HG03432 (cell line): ENCODE results near the gene FBXW5.

Source experiments
- ATAC-seq: cut with Tn5 transposase; IDR thresholded peaks from one replicate; pipeline ENCODE4 v1.9.1; 2021; ENCODE audit warnings: mild to moderate bottlenecking, moderate library complexity; ENCODE audit not compliant: unreplicated experiment

The FBXW5 gene

DNA sequence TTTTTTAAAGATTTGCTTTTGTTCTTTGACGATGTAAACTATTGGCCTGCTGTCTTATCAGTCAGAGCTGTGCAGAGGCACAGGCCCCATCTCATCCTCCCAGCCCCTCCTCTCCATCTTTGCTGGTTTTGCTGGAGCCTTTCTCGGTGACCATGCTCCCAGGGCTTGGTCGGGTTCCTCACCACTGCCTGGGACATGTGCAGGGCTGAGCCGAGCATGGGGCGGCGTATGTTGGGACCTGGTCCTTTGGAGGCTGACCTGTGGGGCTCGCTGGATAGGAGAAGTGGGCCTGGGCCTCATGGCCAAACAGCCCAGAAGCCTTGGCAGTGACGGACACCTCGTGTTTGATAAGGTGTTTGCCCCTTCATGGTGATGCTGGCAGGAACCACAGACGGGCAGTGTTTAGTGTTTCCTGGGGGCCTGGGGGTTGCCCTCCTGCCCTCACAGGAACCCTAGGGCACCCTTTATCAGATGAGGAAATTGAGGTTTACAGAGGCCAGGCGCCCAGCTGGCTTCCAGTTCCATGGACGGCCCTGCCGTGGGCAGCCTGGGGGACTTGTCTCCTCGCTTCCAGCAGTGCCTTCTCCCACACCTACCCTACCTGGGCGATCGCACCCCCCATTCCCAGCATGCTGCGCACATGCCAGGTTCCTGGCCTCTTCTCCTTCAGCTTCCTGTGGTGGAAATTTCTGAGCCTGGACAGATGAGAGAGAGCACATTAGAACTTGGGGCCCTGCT is 30.7 kb downstream of the FBXW5 start:
- ATAC-seq = no peak

DNA sequence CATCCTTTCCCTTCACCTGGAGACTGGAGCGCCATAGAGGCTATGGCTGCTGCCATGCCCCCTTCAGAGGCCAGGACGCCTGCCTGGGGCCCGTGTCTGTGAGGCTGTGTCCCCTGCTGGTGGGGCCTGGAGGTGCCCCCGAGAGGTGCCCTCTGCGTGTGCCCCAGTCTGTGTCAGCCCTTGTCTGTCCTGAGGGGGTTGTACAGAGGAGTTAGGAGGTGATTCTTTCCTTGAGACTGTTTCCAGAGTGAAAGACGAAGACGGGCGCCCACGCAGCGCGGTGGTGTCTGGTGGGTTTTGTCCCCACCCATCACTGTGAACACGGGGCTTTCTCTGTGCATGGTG is 33.7 kb downstream of the FBXW5 start:
- no peak for ATAC-seq

DNA sequence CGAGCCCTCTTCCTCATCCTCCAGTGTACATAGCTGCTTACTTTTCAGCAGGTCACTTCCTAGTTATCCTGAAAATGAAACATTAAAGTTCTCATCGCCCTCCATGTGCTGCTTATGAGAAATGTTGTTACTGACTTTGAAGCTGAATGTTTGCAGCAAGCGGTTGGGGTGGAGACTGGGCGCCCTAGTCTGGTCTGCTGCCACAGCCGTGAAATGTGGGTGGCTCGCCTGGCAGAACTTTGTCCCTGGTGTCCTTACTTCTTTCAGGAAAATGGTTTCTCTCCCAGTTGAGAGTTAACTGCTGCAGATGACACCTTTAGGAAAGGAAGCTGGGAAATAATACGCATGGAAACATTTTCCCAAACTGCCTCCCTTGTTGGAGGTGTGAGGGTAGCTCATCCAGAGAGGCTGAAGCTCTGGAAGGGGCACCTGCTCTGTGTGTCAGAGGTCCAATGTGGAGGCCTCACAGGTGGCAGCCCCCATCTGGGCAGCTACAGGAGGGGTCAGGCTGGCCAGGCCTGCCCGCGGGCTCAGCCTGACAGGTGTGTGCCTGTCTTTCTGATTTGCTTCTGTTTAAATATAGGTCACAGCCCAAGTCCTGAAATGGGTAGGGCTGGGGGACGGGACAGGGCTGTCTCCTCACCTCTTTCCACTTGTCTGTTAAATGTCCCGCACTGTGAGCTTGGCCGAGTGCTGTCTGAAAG is 34.2 kb downstream of the FBXW5 start:
- ATAC-seq = no peak

DNA sequence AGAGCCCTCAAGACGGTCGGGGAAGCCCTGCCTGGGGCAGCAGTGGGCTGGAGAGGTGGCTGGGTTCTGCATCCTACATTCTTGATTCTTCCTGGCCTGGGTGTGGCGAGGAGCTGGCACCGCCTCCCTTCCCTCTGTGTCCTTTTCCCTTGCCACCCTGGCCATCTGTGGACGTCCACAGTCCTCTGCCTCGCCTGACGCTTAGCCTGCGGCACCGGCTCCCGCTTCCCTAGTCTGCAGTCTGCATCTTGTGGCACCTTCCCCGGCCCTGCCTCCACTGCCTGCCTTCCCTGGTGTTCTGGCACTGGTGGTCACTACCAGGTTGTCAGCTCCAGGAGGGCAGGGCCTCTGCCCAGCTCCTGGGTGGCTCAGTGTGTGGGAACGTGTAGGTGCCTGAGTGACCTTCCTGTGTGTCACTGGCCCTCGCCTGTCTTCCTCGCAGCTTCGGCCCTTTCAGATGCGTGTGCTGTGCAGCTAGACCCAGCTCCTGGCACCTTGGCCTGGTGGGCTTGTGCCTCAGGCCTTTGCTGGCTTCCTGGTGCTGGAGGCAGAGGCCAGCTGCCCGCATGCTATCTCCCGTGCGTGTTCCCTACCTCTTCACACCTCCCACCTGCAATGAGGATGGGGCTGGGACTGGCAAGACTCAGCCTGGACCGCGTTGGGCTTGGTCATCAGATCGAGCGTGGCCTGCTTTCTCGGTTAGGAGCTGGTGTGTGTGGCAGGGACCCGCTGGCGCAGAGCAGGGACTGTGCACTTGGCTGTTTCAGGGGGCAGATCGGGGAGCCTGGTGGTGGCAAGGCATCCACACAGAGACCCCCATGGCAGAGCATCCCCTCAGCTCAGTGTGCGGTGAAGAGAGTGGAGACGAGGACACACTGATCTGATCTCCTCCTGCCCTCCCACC is 37.3 kb downstream of the FBXW5 start:
- no peak for ATAC-seq

DNA sequence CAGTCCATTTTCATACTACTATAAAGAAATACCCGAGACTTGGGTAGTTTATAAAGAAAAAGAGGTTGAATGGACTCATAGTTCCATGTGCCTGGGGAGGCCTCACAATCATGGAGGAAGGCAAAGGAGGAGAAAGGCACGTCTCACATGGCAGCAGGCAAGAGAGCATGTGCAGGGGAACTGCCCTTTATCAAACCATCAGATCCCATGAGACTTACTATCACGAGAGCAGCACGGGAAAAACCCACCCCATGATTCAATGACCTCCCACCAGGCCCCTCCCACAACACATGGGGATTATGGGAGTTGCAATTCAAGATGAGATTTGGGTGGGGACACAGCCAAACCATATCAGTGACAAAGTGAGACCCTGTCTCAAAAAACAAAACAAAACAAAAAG is 38.3 kb downstream of the FBXW5 start:
- ATAC-seq = no peak

DNA sequence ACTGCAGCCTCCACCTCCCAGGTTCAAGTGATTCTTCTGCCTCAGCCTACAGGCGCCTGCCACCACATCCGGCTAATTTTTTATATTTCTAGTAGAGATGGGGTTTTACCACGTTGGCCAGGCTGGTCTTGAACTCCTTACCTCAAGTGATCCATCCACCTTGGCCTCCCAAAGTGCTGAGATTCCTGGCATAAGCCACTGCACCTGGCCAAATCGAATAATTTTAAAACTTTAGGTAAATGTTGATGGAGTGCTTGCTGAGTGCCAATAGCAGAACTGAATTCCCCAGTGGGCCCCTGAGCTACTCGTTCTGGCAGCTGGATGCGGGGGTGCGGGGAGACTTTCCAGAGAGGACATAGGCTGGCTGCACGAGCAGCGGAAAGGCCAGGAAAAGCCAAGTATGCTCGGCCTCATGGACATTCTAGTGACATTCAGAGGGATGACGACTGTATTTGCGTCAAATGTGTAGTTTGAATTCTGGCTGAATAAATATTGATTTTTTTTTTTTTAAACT is 41.4 kb downstream of the FBXW5 start:
- no peak for ATAC-seq

DNA sequence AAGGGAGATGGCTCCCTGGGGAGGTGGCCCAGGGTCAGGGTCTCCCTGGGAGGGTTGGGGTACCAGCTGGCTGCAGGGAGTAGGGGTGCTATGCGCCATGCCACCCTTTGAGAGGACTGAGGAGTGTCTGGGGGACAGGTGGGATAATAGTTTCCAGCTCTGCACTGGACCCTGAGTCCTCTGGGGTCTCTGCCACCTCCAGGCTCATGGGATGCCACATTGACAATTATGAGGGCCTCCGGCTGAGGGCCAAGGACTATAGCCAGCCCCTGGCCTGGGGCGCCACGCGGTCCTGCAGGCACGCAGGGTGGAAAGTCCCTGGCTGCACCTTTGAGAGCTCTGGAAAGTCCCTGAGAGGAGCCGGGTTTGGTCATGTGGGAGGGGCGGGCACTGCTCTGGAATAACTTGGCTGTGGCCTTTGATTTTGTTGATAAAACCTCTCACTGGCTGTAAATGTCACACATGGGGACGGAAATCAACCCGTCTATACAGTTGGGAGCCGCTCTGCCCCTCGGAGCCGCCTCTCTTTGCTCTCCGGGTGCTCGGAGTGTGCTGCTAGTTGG is 42.2 kb downstream of the FBXW5 start:
- ATAC-seq = peak; percentile 72

DNA sequence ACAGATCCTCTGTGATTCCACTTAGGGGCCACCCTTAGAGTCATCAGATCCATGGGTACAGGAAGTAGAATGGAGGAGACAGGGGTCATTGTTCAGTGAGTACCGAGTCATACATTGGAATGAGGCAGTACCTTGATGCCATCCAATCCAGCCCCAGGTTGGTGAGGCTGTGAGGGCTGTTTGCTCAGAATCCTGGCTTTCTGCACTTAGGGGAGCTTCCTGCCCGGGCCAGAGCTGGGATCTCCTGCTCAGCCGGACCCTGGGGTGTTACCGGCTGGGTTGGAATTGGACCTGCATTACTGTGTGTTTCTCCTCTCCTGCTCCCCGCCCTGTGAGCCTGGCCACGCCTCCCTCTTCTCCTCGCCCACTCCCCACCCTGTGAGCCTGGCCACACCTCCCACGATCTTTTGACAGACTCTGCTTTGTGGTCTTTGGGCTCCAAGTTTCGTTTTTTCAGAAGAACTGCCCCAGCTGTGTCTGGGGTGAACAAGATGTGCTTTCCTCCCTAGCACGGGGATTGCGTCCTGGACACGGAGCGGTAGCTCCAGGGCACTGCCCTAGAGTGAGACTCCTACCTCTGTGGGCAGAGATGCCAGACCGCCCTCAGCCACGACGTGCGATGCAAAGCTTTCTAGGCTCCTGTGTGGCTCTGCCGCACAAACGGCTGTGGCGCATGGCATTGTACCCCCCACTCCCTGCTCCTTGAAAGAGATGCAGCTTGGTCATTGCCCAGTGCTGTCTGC is 42.9 kb downstream of the FBXW5 start:
- peak; percentile 60 for ATAC-seq

DNA sequence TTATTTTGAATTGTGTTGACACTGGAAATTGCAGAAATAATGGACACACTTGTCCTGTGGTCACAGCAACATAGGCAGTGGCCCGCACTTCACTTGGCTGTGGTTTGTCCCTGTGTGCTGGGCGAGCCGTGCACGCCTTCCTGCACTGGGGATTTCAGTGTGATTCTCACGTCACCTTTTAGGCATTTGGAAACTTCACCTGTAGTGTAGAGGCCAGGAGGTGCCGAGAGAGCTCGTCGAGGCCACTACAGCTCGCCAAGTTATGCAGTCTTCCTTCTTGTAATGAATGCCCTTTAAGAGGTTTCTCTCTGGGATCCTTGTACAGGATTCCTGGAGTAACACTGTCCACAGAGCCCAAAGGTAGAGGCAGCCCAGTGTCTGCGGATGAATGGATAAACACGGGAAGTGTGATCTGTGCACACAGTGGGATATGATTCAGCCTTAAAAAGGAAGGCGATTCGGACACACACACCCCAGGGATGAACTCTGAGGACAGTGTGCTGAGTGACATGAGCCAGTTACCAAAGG is 43.5 kb downstream of the FBXW5 start:
- no peak for ATAC-seq

DNA sequence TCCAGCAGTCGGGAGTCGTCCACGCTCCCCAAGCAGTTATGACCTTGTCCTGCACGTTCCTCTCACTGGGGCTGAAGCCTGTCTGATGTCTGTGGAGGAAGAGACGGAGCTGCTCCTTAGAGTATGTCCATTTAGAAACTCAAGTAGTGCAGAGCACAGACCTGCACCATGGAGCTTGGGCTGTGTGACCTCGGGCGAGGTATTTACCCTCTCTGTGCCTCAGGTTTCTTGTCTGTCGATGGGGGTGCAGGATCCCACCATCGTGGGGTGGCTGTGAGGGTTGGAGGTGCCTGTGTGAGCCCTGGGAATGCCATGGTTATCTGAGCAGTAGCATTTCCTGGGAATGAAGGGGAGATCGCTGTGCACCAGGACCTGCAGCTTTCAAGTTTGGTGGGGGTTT is 44.0 kb downstream of the FBXW5 start:
- ATAC-seq = no peak

DNA sequence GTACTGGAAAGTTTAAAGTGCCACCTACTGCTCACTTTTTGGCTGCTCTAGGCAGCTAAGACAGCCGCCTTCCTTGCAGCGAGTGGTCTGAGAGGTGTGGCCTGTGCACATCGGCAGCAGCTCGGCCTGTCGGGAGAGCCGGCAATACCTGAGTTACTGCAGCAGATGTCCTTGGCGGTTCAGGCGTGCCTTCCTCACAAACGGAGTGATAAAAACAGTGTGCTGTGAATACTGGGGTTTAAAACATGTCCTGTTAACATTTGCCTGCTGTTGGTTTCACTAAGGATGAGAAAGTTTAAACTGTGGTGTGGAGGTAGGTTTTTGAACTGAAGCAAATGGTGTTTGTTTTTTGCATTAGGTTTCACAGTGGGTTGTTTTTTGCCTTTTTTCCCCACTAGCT is 45.3 kb downstream of the FBXW5 start:
- ATAC-seq = no peak

DNA sequence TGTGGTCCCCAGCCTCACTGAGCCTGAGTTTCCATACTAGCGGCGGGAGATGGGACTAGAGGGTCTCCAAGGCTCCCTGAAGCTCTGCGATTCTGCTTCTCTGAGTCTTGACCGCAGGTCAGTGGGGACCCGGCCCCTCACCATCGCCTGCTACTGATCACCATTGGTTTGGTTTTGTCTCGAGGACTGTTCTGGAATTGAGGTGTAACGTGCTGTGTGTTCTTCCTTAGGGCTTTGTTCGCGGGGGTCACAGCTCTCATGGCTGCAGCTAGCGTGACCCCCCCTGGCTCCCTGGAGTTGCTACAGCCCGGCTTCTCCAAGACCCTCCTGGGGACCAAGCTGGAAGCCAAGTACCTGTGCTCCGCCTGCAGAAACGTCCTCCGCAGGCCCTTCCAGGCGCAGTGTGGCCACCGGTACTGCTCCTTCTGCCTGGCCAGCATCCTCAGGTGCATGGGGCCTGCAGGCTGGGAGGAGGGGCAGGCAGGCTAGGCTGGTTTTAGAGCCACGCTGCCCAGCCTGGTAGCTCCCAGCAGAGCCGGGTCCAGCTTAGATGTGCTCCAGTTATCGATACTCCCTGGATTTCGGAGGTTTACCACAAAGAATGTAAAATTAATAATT is 45.9 kb downstream of the FBXW5 start:
- no peak for ATAC-seq

DNA sequence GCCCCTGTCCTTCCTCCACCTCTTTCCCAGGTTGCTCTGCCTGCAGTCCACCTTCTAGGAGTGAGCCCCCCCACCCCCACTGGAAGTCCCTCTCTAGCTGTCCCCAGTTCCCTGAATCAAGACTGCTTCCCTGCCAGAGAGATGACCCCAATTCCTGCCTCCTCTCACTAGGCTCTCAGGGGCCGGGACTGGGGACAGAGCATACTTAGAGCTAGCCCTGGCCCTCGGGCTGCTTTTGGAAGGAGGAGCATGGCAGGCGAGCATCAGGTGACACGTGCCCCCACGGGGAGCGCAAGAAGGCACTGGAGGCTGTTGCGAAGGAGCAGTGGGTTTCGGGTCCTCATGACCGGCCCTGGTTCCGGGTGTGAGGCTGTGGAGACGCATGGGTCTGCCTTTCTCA is 48.5 kb downstream of the FBXW5 start:
- ATAC-seq = no peak

DNA sequence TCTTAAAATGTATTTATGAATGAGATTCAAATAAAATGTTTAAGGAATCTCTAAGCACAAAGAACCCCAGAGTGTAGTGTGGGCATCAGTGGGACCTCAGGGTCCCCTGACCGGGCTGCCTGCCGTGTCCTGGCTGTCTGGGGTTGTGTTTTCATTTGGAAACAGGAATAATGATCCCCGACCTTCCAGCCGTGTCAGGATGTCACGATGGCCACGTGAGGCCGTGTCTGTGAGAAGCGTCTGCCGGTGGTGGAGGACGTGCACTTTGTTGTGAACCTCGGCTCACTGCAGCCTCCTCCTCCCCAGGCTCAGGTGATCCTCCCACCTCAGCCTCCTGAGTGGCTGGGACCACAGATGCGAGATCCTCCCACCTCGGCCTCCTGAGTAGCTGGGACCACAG is 53.9 kb downstream of the FBXW5 start:
- ATAC-seq = no peak
